22Rv1 (cell line): ENCODE results near the gene KIAA1217.
A peak's percentile ranks its signal among the peaks of the same experiment; 100 is the strongest.

Experiments used
- H3K27ac ChIP-seq: fragments of 450-650 bp; 2 replicates; pipeline ENCODE4 v1.5.1; 2017
- ZFX ChIP-seq: fragments of 450-650 bp; IDR thresholded peaks from 2 replicates; pipeline ENCODE4 v1.6.1; 2017; ENCODE audit warnings: antibody characterized with exemption, borderline replicate concordance
- TF ChIP-seq, protein P1 (sequence below): fragments of 450-650 bp; IDR thresholded peaks from 2 replicates; pipeline ENCODE4 v1.5.1; 2017; ENCODE audit warnings: mild to moderate bottlenecking

The KIAA1217 gene

DNA sequence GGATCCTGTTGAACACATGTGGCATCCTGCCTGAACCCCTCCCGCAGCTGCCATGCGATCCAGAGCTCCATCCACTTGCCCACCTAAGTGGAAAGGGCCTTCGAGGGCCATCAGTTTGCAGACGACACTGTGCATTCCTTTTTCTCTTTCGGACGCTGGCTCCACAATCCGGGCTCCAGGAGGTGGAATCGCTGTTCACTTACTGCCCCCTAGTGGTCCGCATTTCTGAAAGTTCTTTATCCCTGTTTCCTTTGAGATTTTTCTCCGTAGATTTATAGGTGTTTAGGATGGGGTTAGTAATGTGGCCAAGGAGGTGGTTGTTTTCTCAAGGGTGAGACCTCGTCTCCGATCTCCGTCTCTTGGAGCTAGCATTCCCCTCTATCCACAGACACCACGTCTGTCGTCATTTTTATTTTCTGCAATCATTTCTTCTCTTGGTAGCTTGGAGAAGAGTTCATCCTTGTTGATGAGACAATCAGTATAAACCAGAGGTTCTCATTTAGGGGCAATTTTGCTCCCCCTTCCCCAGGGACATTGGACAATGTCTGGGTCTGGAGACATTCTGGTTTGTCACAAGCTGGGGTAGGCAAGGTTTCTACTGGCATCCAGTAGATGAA, 310.2 kb downstream of the KIAA1217 start:
- no peak overlapping the region for H3K27ac ChIP-seq
- TF ChIP-seq, protein P1, sequence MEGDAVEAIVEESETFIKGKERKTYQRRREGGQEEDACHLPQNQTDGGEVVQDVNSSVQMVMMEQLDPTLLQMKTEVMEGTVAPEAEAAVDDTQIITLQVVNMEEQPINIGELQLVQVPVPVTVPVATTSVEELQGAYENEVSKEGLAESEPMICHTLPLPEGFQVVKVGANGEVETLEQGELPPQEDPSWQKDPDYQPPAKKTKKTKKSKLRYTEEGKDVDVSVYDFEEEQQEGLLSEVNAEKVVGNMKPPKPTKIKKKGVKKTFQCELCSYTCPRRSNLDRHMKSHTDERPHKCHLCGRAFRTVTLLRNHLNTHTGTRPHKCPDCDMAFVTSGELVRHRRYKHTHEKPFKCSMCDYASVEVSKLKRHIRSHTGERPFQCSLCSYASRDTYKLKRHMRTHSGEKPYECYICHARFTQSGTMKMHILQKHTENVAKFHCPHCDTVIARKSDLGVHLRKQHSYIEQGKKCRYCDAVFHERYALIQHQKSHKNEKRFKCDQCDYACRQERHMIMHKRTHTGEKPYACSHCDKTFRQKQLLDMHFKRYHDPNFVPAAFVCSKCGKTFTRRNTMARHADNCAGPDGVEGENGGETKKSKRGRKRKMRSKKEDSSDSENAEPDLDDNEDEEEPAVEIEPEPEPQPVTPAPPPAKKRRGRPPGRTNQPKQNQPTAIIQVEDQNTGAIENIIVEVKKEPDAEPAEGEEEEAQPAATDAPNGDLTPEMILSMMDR, result peak; percentile 89
- no peak for TF ChIP-seq ZFX

DNA sequence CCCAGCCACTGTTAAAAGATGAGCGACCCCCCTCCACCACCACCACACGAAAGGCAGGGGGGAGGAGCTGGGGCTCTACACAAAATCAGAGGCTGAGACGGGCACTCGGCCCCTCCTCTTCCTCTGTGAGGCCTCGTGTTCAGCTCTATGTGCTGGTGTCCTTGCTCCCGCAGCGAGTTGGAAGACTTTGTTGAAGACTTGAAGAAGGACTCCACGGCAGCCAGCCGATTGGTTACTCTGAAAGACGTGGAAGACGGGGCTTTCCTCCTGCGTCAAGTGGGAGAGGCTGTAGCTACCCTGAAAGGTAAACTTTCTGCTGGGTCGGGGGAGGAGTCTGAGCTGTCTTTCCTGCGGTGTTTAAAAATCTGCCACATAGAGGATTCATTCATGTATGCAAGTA, 311.0 kb downstream of the KIAA1217 start:
- TF ChIP-seq, protein P1, result no peak
- TF ChIP-seq ZFX, result no peak
- H3K27ac ChIP-seq, result no peak overlapping the region

DNA sequence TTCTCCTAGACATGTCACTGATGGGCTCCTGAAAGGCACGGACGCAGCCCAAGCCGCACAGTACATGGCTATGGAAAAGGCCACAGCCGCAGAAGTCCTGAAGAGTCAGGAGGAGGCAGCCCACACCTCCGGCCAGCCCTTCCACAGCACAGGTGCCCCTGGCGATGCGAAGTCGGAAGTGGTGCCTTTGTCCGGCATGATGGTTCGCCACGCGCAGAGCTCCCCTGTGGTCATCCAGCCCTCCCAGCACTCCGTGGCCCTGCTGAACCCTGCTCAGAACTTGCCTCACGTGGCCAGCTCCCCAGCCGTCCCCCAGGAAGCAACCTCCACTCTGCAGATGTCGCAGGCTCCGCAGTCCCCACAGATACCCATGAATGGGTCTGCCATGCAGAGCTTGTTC, 315.4 kb downstream of the KIAA1217 start:
- TF ChIP-seq, protein P1, result no peak
- TF ChIP-seq ZFX, result no peak
- H3K27ac ChIP-seq, result no peak overlapping the region

DNA sequence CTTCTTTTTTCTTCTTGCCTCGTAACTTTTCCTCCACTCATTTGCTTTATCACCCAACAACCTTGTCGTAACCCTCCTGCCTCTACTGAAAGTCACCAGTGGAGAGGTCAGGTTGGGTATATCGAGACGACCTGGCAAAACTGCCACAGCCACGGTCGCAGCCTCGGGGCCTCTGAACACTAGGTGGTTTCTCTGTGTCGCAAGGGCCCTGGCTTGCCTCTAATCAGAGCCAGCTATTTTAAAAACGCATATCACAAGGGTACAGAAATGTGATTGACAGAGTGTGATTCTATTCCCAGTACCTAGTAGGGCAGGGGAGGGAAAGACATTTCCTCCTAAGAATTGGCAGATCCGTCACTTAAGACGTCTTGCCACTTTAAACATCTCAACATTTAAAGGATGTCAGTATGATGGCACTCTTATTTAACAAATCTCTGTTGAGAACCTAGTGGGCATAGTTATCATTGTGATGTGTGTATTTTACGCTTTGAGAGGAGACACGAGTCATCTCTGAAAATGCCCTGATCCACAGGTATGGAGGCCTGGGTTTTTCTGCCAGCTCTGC, 317.2 kb downstream of the KIAA1217 start:
- H3K27ac ChIP-seq, result no peak overlapping the region
- TF ChIP-seq, protein P1, result no peak
- TF ChIP-seq ZFX, result no peak

DNA sequence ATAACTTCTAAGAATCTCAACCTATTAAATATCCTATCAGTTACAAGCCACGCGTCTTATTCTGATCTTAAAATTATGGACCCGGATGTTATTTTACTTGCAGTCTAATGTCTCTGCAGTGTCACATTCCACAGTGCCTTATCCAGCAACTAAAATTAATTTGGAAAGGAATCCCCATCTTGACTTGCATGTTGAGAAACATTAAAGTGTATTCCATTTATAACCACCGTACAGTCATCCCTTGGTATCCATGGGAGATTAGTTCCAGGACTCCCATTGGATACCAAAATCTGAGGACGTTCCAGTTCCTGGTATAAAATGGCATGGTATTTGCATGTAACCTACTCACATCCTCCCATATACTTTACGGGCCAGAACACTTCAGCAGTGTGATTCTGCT, 320.0 kb downstream of the KIAA1217 start:
- TF ChIP-seq, protein P1, result no peak
- TF ChIP-seq ZFX, result no peak
- no peak overlapping the region for H3K27ac ChIP-seq

DNA sequence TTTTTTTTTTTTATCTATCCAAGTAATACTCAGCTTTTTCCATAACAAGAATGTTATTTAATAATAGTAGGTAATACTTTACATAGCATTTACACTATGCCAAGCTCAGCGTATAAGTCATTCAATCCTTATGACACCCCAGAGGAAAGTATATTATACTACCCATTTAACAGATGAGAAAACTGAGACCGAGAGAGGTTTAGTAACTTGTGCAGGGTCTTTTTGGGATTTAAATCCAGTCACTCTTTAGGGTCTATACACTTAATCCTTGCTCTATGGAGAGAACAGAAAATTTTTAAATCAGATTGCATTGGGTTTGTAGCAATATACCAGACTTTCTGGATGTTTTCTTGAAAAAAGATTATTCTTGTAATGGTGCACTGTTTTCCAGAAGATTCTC, 322.5 kb downstream of the KIAA1217 start:
- TF ChIP-seq ZFX, result no peak
- TF ChIP-seq, protein P1, result no peak

DNA sequence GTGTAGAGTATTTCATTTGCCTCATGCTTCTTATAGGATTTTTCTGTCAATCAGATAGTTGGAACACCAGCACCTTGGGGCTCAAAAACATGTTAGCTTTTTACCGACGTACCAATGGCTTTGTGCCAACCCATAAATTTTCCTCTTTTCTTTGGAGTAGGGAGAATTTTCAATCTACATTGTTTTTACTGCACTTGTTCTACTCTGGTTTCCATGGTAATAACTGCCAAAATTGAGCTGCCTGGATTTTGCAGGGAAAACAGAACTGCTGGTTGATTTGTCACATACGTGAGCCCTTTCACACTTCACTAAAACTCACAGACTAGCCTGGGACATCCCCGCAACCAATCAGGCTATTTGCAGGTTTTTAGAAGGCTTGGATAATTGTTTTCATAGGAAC, 325.0 kb downstream of the KIAA1217 start:
- no peak for TF ChIP-seq ZFX
- TF ChIP-seq, protein P1, result no peak

More for the DNA sequence above, 322.5 kb downstream of the KIAA1217 start:
- H3K27ac ChIP-seq, result no peak overlapping the region

More for the DNA sequence above, 325.0 kb downstream of the KIAA1217 start:
- H3K27ac ChIP-seq, result no peak overlapping the region
